Activated naive CD4-positive, alpha-beta T cell treated with anti-CD3 and anti-CD28 coated beads for 36 hours (primary cell): ENCODE measurements around the gene SCAMP2. TPM values are rescaled to one million over a fixed set of nuclear protein-coding genes. Genes with fewer than 3 reads are reported as not detected.

Experiments
- CTCF ChIA-PET: fragments of 350-600 bp; sonication (Branson Sonifier 250); formaldehyde crosslinking; loops from one replicate; lab custom pipeline; 2021; ENCODE audit warnings: antibody characterized with exemption; lab: Charles Lee
- DNase-seq: peaks from one replicate; pipeline ENCODE4 v3.0.0-alpha.2; 2020
- H3K27ac Mint-ChIP-seq: one replicate; pipeline ENCODE4 v1.8.0; 2021; ENCODE audit warnings: mild to moderate bottlenecking, mixed read lengths
- H3K27me3 Mint-ChIP-seq: one replicate; pipeline ENCODE4 v1.8.0; 2021; ENCODE audit warnings: low read depth, mixed read lengths
- H3K36me3 Mint-ChIP-seq: one replicate; pipeline ENCODE4 v1.8.0; 2021; ENCODE audit warnings: low read depth, mixed read lengths
- H3K4me1 Mint-ChIP-seq: one replicate; pipeline ENCODE4 v1.8.0; 2021; ENCODE audit warnings: low read depth, mixed read lengths
- H3K4me3 Mint-ChIP-seq: one replicate; pipeline ENCODE4 v1.8.0; 2021; ENCODE audit warnings: mild to moderate bottlenecking, moderate library complexity, mixed read lengths
- H3K9me3 Mint-ChIP-seq: one replicate; pipeline ENCODE4 v1.8.0; 2021; ENCODE audit warnings: mixed read lengths
- intact Hi-C: fragments of 100-400 bp; cut with micrococcal nuclease; formaldehyde crosslinking; loops from one replicate; pipeline ENCODE4 v1.15.1; 2023
- total RNA-seq, 2 experiments: library from RNA; stranded (reverse); gene quantifications; one replicate each; pipeline ENCODE4 v1.2.3, GENCODE V29; 2021

Gene SCAMP2
- total RNA-seq, 2 experiments from 2014 or later, result 60.6 TPM

DNA sequence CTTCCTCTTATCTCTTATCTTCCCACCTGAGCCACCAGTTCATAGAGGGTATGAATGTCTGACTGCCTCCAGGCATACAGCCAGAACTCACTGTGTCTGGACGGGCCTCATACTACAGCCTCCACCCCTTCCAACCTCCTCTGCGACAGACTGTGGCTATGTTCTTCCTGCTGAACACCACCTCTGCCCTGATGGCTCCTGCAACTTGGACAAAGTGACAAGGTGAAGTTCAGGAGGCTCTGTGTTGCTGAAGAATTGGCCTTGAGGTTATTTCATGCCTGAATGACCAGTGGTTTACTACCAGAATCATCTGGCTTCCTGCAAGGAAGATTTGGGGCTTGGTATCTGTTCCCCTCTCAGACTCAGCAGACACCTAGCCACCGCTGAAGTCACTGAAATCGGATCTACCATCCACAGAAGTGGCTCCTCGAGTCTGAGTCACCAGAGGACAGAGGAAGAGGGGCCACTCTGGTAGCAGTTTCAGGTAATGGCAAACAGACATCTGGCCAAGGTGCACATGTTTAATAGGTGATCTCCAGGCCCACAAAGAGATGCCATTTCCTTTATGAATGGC, 16.0 kb downstream of the SCAMP2 start:
- Mint-ChIP-seq H3K36me3 (peaks cover 8% of the 10 kb centered on the region), H3K27ac (peak overlapping the region; percentile 68), H3K4me1 (peaks cover 35% of the 10 kb centered on the region), H3K4me3 (no peak overlapping the region), H3K27me3 (no peaks in the 10 kb centered on the region), H3K9me3 (no peaks in the 10 kb centered on the region)
- no peak for DNase-seq
- intact Hi-C loops, result no loop called here
- CTCF ChIA-PET, result interaction anchor here (1.1 to 3.1 kb wide), 3 partner anchors 12 to 44 kb away, joined by 3 to 9 read pairs (median 6); no protein-coding TSS in a partner anchor

DNA sequence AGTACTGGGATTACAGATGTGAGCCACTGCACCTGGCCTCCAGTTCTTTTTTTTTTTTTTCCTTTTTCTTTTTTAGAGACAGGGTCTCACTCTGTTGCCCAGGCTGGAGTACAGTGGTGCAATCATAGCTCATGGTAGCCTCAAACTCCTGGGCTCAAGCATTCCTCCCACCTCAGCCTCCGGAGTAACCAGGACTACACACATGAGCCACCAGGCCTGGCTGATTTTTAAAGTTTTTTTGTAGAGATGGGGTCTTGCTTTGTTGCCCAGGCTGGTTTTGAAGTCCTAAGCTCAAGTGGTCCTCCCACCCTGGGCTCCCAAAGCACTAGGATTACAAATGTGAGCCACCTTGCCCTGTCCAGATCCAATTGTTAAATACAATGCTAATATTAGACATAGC, 16.6 kb downstream of the SCAMP2 start:
- CTCF ChIA-PET, result interaction anchor here (0.6 to 3.1 kb wide), 3 partner anchors 44 to 222 kb away, joined by 3 to 9 read pairs (median 3); no protein-coding TSS in a partner anchor
- H3K4me3 Mint-ChIP-seq, result no peak overlapping the region
- DNase-seq, result no peak
- H3K27me3 Mint-ChIP-seq, result no peaks in the 10 kb centered on the region
- H3K9me3 Mint-ChIP-seq, result no peaks in the 10 kb centered on the region
- no peak overlapping the region for H3K27ac Mint-ChIP-seq
- peaks cover 9% of the 10 kb centered on the region for H3K36me3 Mint-ChIP-seq
- intact Hi-C loops, result no loop called here
- H3K4me1 Mint-ChIP-seq, result peaks cover 35% of the 10 kb centered on the region

DNA sequence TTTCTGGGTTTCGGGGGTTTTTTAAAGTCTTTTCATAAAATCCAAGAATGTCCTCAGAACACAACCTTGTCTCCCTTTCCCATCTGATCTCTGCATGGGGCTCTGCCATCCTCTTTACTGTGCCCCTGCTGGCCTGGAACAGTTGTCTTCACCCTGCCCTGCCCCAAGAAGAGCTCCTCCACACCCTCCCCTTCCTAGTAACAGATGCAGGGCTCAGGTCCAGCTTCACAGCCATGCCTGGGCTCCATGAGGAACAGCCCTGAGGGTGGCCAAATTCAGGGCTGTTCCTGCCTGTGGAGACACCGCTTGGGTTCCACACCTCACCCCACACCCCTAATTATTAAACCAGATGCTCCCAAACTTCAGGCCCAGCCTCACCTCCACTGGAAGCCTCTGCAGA, 17.3 kb downstream of the SCAMP2 start:
- Mint-ChIP-seq H3K4me3 (no peak overlapping the region), H3K27ac (peak overlapping the region; percentile 51), H3K36me3 (peaks cover 9% of the 10 kb centered on the region), H3K4me1 (peaks cover 35% of the 10 kb centered on the region), H3K9me3 (no peaks in the 10 kb centered on the region), H3K27me3 (no peaks in the 10 kb centered on the region)
- CTCF ChIA-PET, result interaction anchor here (0.6 to 3.1 kb wide), 3 partner anchors 45 to 221 kb away, joined by 3 to 9 read pairs (median 3); no protein-coding TSS in a partner anchor
- intact Hi-C loops, result no loop called here
- no peak for DNase-seq

DNA sequence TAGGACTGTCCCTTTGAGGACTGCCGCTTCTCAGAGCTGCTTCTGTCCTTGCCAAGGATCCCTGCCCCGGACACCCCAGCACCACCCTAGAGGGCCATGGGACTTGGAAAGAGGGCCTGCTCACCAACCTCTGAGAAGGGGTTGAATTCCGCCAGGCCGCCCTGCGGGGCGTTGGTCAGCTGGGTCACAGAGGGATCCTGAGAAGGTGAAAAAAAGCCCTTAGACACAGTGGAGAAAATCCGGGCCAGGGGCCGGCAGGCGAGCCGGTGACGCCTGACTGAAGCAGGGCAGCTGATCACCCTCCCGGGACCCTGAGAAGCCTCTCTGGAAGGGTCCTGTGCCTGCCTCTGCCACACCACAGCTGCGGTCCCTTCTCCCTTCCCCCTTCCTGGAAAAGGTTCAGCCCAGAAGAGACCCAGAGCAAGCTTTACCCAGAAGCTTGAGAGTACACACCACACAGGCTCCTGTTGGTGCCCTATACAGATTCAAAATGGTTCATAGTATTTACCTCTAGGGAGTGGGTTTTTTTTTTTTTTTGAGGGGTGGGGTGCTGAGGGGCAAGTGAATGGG, 18.6 kb downstream of the SCAMP2 start:
- Mint-ChIP-seq H3K27me3 (no peaks in the 10 kb centered on the region), H3K27ac (no peak overlapping the region), H3K36me3 (peaks cover 13% of the 10 kb centered on the region), H3K4me3 (no peak overlapping the region), H3K4me1 (peaks cover 29% of the 10 kb centered on the region), H3K9me3 (no peaks in the 10 kb centered on the region)
- intact Hi-C loops, result no loop called here
- no peak for DNase-seq
- CTCF ChIA-PET, result interaction anchor here (3.1 kb wide), 1 partner anchor 46 kb away, joined by 9 read pairs; no protein-coding TSS in a partner anchor

DNA sequence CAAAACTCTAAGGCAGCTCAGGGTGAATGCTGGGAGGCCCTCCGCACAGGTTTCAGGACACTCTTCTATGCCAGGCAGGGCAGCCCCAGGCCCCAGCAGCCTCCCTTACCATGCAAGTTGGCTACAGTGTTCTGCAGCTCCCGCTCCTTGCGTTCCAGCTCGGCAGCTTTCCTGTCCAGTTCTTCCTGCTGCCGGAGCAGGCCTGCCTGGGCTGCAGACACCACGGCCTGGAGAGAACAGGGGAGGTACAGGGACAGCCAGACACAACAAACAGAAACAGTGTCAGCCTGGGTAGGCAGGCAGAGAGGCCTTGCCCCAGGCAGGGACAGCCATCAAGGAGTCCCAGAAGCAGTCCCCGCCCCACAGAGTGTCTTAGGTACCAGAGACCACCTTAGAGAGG, 21.2 kb downstream of the SCAMP2 start:
- DNase-seq, result no peak
- Mint-ChIP-seq H3K27ac (peak overlapping the region; percentile 6), H3K4me1 (peaks cover 6% of the 10 kb centered on the region), H3K4me3 (no peak overlapping the region), H3K36me3 (peaks cover 25% of the 10 kb centered on the region), H3K9me3 (no peaks in the 10 kb centered on the region), H3K27me3 (no peaks in the 10 kb centered on the region)
- intact Hi-C loops, result no loop called here
- CTCF ChIA-PET, result interaction anchor here (1.5 kb wide), 1 partner anchor 19 kb away, joined by 4 read pairs; no protein-coding TSS in a partner anchor

DNA sequence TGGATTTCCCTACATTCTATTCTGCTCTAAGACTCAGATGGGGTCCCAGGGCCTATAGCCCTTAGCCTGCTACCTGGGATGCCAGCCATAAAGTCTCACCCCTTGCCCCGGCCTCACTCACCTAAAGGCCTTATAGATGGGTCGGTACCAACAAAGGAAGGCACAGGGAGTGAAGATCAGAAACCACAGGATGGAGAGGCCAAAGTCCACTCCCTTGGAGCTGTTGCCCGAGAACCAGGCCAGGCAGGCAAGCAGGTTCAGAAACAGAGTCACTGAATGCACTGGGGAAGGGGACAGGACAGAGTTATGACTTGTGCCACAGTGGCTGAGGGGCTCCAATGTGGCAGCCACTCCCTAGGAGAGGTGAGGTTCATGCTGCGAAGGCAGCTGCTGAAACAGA, 22.8 kb downstream of the SCAMP2 start:
- Mint-ChIP-seq H3K36me3 (peaks cover 27% of the 10 kb centered on the region), H3K27ac (no peak overlapping the region), H3K4me3 (no peak overlapping the region), H3K27me3 (no peaks in the 10 kb centered on the region), H3K9me3 (no peaks in the 10 kb centered on the region), H3K4me1 (peaks cover 9% of the 10 kb centered on the region)
- CTCF ChIA-PET, result no interaction called here
- DNase-seq, result no peak
- intact Hi-C loops, result no loop called here

DNA sequence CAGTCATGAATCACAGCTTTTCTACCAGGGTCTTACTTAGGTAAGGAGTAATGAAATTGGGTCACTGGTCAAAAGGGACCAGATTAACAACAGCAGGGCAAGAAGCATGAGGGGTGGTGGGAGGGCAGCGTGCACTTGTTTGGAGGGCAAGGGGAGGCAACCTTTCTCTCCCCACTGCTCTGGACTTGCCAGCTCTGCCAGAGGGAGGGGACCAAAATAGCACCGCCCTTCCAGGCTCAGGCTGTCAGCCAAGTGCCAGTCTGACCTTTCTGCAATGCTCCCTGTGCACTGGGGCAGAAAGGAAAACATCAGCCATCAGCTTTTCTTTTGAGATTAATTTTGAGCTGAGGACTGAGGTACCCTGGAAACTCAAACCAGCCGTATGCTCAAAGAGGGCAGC, 25.7 kb downstream of the SCAMP2 start:
- Mint-ChIP-seq H3K9me3 (no peaks in the 10 kb centered on the region), H3K4me1 (peaks cover 28% of the 10 kb centered on the region), H3K27ac (no peak overlapping the region), H3K36me3 (peaks cover 20% of the 10 kb centered on the region), H3K4me3 (no peak overlapping the region), H3K27me3 (no peaks in the 10 kb centered on the region)
- intact Hi-C loops, result loop anchor here (10.0 kb wide), 1 partner anchor 383 kb away; the partner anchor contains the start of gene UBL7
- DNase-seq, result no peak
- CTCF ChIA-PET, result interaction anchor here (0.6 to 1.9 kb wide), 5 partner anchors 22 to 299 kb away, joined by 3 to 6 read pairs (median 3); no protein-coding TSS in a partner anchor

DNA sequence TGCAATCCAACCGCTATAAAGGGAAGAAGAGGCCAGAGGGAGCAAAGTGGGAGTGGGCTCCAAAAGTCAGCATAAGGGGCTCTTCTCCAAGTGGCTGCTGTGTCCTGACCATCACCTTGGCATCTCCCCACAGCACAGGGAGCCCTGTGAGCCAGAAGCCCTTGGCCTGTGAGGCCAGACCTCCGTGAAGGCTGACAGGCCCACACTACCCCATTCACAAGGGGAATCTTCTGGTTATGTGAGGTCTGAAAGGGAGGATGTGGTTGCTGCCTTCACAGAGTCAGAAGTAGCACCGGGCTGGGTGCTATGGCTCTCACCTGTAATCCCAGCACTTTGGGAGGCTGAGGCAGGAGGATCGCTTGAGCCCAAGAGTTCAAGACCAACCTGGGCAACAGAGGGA, 27.6 kb downstream of the SCAMP2 start:
- Mint-ChIP-seq H3K27ac (peak overlapping the region; percentile 89), H3K4me3 (peak overlapping the region; percentile 3), H3K36me3 (peaks cover 20% of the 10 kb centered on the region), H3K9me3 (no peaks in the 10 kb centered on the region), H3K4me1 (peaks cover 44% of the 10 kb centered on the region), H3K27me3 (no peaks in the 10 kb centered on the region)
- intact Hi-C loops, result loop anchor here (1.0 to 10.0 kb wide), 4 partner anchors 56 to 381 kb away; partner anchors contain the start of gene UBL7
- peak; percentile 52 for DNase-seq
- CTCF ChIA-PET, result interaction anchor here (0.8 to 1.9 kb wide), 6 partner anchors 26 to 75 kb away, joined by 3 to 8 read pairs (median 5); no protein-coding TSS in a partner anchor

DNA sequence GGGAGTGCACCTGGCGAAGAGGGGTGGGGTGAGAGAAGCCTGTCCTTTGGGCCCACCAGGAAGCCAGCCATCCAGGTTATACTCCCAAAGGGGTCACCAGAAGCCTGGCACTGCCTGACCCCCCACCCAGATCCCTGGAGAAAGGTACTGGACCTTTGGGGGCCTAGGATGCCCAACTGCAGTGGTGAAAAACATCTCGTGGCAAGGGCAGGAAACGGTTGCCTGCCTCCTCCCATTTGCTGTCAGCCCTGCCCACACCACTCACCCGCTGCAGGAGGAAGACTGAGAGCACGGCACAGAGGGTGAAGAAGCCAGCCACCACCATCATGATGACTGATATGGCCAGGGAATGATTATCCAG, 28.0 kb downstream of the SCAMP2 start:
- intact Hi-C loops, result loop anchor here (1.0 to 10.0 kb wide), 4 partner anchors 56 to 380 kb away; partner anchors contain the start of gene UBL7
- Mint-ChIP-seq H3K27me3 (no peaks in the 10 kb centered on the region), H3K27ac (peak overlapping the region; percentile 89), H3K9me3 (no peaks in the 10 kb centered on the region), H3K36me3 (peaks cover 20% of the 10 kb centered on the region), H3K4me1 (peaks cover 44% of the 10 kb centered on the region), H3K4me3 (peak overlapping the region; percentile 3)
- peak; percentile 78 for DNase-seq
- CTCF ChIA-PET, result interaction anchor here (0.6 to 1.6 kb wide), 12 partner anchors 18 to 104 kb away, joined by 3 to 8 read pairs (median 4); no protein-coding TSS in a partner anchor

DNA sequence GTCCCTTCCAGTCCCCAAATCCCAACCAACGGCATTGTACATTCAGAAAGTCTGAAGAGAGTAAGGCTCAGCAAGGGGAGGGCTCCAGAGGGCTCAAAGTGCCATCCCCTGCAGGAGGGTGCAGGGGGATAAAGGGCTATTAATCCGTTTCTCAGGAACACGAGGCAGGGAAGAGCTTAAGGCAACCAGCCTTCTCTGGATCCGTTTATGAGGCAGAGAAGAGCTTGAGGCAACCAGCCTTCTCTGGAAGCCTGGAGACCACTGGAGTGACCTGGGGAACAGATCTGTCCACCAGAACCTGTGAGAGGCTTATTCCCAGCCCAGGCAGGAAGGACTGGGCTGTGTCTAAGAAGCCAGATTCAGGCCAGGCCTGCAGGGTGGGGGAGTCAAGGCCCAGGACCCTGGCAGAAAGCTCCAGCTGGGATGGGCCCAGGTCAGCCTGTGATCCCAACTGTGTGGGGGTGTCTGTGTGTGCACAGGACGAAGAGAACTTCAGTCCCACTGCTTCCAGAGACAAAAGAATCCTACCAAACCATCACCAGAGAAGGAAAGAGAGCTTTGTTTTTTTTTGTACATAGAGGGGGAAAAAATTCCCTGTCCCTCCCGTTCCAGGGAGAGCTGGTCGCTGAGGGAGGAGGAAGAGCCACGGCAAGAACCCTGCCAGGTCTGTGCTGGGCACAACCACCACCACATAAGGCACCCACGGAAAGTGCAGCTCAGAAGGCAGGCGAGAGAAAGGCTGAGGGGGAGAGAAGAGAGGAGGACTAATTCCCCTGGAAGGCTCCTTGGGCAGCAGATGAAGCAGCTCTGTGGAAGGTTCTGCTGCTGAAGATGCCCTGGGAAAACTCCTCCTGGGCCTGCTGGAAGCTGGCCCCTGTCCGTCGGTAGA, 28.6 kb downstream of the SCAMP2 start:
- Mint-ChIP-seq H3K27ac (peak overlapping the region; percentile 89), H3K9me3 (no peaks in the 10 kb centered on the region), H3K4me1 (peaks cover 44% of the 10 kb centered on the region), H3K36me3 (peaks cover 18% of the 10 kb centered on the region), H3K4me3 (peak overlapping the region; percentile 85), H3K27me3 (no peaks in the 10 kb centered on the region)
- peak; percentile 32 for DNase-seq
- intact Hi-C loops, result loop anchor here (1.0 to 10.0 kb wide), 5 partner anchors 57 to 380 kb away; partner anchors contain the start of genes EDC3 and UBL7
- CTCF ChIA-PET, result interaction anchor here (0.6 to 1.6 kb wide), 15 partner anchors 16 to 105 kb away, joined by 3 to 10 read pairs (median 4); no protein-coding TSS in a partner anchor

DNA sequence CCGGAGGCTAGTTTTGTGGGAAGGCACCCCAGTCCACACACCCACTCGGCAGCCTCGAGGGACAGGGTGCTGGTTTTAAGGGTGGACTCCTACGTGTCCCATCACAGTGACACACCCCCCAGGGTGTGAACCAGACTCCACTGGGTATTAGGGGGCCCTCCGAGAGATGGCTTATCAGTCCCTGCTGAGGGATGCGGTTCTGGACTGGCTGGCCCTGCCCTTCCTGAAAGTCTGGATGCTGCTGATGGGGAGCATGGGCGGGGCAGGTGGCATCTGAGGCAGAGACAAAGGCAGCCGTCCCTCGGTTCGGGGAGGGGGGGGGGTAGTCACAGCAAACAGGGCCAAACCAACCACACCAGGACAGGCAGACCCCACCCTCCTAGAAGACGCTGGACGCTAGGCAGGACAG, 29.3 kb downstream of the SCAMP2 start:
- CTCF ChIA-PET, result interaction anchor here (1.0 to 1.9 kb wide), 8 partner anchors 16 to 75 kb away, joined by 3 to 13 read pairs (median 5); no protein-coding TSS in a partner anchor
- H3K27me3 Mint-ChIP-seq, result no peaks in the 10 kb centered on the region
- DNase-seq, result no peak
- peaks cover 18% of the 10 kb centered on the region for H3K36me3 Mint-ChIP-seq
- H3K9me3 Mint-ChIP-seq, result no peaks in the 10 kb centered on the region
- H3K27ac Mint-ChIP-seq, result peak overlapping the region; percentile 89
- H3K4me3 Mint-ChIP-seq, result peak overlapping the region; percentile 85
- peaks cover 44% of the 10 kb centered on the region for H3K4me1 Mint-ChIP-seq
- intact Hi-C loops, result loop anchor here (1.0 to 10.0 kb wide), 10 partner anchors 29 to 379 kb away; partner anchors contain the start of genes CLK3, COX5A, EDC3 and FAM219B
